ENCODE results near the gene DMXL1.

Gene DMXL1

DNA sequence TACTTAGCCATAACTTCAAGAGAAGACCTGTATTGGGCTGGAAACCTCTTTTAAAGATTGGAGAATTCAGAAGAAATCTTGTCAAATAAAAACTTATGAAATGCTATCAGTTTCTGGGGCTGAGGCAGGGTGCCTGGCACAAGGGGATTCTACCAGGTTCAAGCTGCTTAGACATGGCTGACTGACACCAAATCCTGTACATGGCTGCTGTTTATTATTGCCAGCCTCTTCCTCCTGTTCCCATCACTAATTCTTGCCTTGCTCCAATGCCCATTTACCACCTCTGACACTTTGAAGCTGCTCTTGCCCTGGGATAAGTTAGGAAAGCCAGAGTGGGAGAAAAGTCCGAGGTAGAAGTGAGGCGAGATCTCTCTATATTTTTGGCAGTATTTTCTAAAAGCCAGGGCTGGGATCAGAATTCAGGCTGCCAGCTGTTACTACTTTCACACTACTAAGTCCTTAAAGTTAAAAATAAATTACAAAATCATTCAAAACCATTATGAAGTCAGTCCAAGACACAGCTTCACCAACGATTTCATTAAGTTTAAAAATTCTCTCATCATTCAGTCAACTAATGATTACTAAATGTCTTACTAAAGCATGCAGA is 218.7 kb downstream of the DMXL1 start:
- no peak for DNase-seq (ENCODE audit: low spot score)

DNA sequence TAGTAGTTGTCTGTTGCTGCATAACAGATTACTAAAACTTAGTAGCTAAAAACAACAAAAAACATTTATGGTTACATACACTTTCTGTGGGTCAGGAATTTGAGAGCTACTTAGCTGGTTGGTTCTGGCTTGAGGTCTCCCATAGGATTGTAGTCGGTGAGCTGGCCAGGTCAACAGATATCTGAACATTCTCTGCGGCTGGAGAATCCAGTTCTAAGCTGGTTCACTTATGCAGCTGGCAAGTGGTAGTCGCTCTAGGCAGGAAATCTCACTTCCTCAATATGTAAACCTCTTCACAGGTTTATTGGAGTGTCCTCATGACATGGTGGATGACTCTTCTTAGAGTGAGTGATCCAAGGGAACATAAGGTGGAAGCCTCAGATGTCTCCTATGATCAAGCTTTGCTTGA is 219.3 kb downstream of the DMXL1 start:
- DNase-seq (ENCODE audit: low spot score), result no peak

DNA sequence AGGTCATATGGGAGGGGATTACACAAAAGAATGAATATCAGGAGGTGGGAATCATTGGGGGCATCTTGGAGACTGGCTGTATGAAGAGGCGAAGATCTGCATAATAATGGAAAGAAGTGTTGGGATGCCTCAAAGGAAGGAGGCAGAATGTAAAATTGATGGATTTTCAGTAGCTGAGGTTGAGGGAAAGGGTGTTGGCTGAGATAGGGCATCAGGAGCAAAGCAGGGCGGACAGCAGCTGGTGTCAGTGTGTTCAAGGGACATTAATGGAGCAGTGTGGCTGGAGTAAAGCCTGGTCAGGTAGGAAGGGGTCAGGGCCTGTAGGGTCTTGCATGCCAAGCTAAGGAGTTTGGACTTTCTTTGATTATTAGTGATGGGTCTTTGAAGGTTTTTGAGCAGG is 219.7 kb downstream of the DMXL1 start:
- DNase-seq (ENCODE audit: low spot score), result no peak

DNA sequence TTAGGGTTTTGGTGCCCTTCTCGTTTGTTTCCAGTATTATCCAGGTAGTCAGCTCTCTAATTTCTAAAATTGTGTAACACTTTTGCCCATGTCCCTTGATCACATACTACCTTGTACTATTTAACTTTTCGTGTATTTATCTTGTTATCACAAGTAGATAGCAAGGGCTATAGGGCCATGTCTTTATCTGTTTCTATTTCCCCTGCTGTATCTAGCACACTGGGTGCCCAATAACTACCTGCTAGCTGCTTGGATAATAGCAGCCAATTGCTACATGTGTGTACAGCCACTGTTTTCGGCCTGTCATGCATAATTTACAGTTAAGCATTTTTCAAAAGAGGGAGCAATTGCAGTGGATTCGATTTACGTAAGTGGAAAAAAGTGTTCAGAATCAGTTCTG is 220.2 kb downstream of the DMXL1 start:
- no peak for DNase-seq (ENCODE audit: low spot score)

DNA sequence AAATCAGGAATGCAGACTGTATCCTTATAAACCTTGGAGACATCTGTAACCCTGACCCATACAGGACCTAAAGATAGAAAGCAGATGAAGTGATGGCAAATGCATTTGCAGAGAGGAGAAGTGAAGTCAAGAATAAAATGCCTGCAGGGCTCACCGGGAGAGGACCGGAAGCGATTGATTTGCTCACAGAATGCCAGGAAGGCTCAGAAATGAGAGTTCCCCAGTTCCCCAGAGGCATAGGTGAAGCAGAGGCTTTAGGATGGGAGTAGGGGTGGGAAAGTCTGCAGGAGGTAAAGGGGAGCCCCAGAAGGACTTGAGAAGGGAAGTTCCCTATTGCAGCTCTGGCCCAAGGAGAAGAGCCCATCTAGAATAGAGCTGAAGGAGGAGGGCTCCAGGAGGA is 221.0 kb downstream of the DMXL1 start:
- DNase-seq (ENCODE audit: low spot score), result no peak

DNA sequence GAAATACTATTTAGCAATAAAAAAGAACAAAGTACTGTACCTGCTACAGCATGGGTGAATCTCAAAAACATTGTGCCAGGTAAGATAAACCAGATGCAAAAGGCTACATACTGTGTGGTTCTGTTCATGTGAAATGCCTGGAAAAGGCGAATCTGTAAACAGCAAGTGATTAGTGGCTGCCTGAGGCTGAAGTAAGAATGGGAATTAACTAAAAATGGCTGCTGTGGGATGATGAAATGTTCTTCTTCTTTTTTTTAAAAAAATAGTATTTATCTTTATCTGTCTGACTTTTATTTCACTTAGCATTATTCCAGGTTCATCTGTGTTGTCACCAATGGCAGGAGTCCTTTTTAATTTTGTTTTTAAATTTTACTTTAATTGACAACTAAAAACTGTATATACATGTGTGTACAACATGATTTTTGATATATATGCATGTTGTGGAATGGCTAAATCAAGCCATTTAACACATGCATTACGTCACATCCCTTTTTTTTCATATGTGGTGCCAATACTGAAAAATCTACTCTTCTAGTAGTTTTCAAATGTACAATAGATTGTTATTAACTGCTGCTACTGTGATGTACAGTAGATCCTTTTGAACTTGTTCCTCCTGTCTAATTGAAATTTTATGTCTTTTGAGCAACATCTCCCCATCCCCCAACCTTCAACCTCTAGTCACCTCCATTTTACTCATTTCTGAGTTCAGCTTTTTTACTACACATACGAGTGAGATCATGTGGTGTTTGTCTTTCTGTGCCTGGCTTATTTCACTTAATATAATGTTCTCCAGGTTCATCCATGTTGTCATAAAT is 222.0 kb downstream of the DMXL1 start:
- no peak for DNase-seq (ENCODE audit: low spot score)

DNA sequence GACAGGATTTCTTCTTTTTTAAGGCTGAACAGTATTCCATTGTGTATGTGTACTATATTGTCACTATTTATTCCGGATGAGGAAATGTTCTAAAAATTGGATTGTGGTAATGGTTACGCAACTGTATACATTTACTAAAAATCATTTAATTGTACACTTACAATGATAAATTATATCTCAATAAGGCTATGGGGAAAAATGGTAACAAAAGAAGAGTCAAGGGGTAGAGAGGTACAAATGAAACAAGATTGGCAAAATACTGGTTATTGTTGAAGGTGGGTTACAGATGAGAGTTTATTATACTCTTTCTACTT is 222.6 kb downstream of the DMXL1 start:
- no peak for DNase-seq (ENCODE audit: low spot score)
